Keratinocyte (primary cell): ENCODE results near the gene HPS4. TPM values are rescaled to one million over a fixed set of nuclear protein-coding genes. Genes with fewer than 3 reads are reported as not detected.

ENCODE experiments used
- DNase-seq: peaks from one replicate; pipeline ENCODE4 v3.0.0-alpha.2; 2011; ENCODE audit warnings: low read depth, missing footprints, low spot score
- FAIRE-seq: peaks from 2 replicates; lab custom pipeline; 2011; peaks lifted over from hg19 to GRCh38; lab: Jason Lieb, UNC
- H2AFZ ChIP-seq: 2 replicates; pipeline ENCODE4 v1.6.0; 2012; ENCODE audit warnings: low read length, control low read depth, inconsistent platforms; ENCODE audit not compliant: control insufficient read depth
- H3K27ac ChIP-seq: 2 replicates; pipeline ENCODE4 v1.5.1; 2011; ENCODE audit warnings: low read length; ENCODE audit not compliant: control insufficient read depth, insufficient read depth
- H3K27me3 ChIP-seq: 3 replicates; pipeline ENCODE4 v1.6.0; 2011; ENCODE audit warnings: low read length; ENCODE audit not compliant: control insufficient read depth, insufficient read depth; ENCODE audit errors: extremely low read depth
- H3K36me3 ChIP-seq, 2 experiments: 2 replicates in 1 of 2; 3 replicates in 1 of 2; pipeline ENCODE4 v1.5.1; 2011; ENCODE audit warnings: low read length in 2 of 2, mild to moderate bottlenecking in 1 of 2; ENCODE audit not compliant: control insufficient read depth in 2 of 2, insufficient read depth in 2 of 2; ENCODE audit errors: extremely low read depth in 1 of 2
- H3K4me1 ChIP-seq: 3 replicates; pipeline ENCODE4 v1.5.1; 2011; ENCODE audit warnings: low read length; ENCODE audit not compliant: control insufficient read depth, insufficient read depth; ENCODE audit errors: extremely low read depth
- H3K4me2 ChIP-seq: 3 replicates; pipeline ENCODE4 v1.6.0; 2011; ENCODE audit warnings: low read depth, low read length; ENCODE audit not compliant: control insufficient read depth, insufficient read depth; ENCODE audit errors: extremely low read depth
- H3K4me3 ChIP-seq, 3 experiments: fragments of 200-600 bp in 1 of 3; sonication (generic) in 1 of 3; 2 replicates in 2 of 3; 3 replicates in 1 of 3; pipeline ENCODE4 v1.5.1; 2011 to 2016; ENCODE audit warnings: low read length in 3 of 3, mild to moderate bottlenecking in 3 of 3, control low read depth in 2 of 3, inconsistent platforms in 1 of 3, low read depth in 1 of 3, mixed read lengths in 1 of 3, mixed run types in 1 of 3, moderate library complexity in 1 of 3; ENCODE audit not compliant: control insufficient read depth in 2 of 3, insufficient read depth in 2 of 3; ENCODE audit errors: extremely low read depth in 1 of 3
- H3K79me2 ChIP-seq: 2 replicates; pipeline ENCODE4 v1.6.0; 2012; ENCODE audit warnings: low read length; ENCODE audit not compliant: control insufficient read depth, insufficient read depth
- H3K9ac ChIP-seq: 3 replicates; pipeline ENCODE4 v1.6.0; 2011; ENCODE audit warnings: low read length; ENCODE audit not compliant: control insufficient read depth, insufficient read depth; ENCODE audit errors: extremely low read depth
- H3K9me1 ChIP-seq: 3 replicates; pipeline ENCODE4 v1.6.0; 2011; ENCODE audit warnings: low read length; ENCODE audit not compliant: control insufficient read depth, insufficient read depth; ENCODE audit errors: extremely low read depth
- H3K9me3 ChIP-seq: 2 replicates; pipeline ENCODE4 v1.5.1; 2012; ENCODE audit warnings: low read depth, low read length; ENCODE audit not compliant: control insufficient read depth
- H4K20me1 ChIP-seq: 3 replicates; pipeline ENCODE4 v1.6.0; 2011; ENCODE audit warnings: low read length; ENCODE audit not compliant: control insufficient read depth, insufficient read depth; ENCODE audit errors: extremely low read depth
- CTCF ChIP-seq, 3 experiments: IDR thresholded peaks in 1 of 3; conservative IDR thresholded peaks in 1 of 3; optimal IDR thresholded peaks in 1 of 3; 2 replicates in 2 of 3; 3 replicates in 1 of 3; pipeline versions ENCODE3 to v1.5.1; 2011; ENCODE audit warnings: low read length in 3 of 3, mild to moderate bottlenecking in 3 of 3, moderate library complexity in 2 of 3, control low read depth in 1 of 3, inconsistent platforms in 1 of 3; ENCODE audit not compliant: insufficient read depth in 2 of 3; ENCODE audit errors: extremely low read depth in 1 of 3
- EZH2 ChIP-seq: IDR thresholded peaks from one replicate; pipeline ENCODE4 v1.6.1; 2012; ENCODE audit warnings: inconsistent platforms, mild to moderate bottlenecking, low read length, moderate library complexity
- dilution Hi-C: fragments of 300-500 bp; cut with MboI; formaldehyde crosslinking; loops from one replicate; pipeline ENCODE4 v1.7.0; 2020; ENCODE audit warnings: low sequenced_read_pairs; ENCODE audit not compliant: extremely low pct_ligation_motif_present
- polyA plus RNA-seq, 5 experiments: library from polyadenylated mRNA; depleted of rRNA in 3 of 5; stranded (reverse) in 3 of 5; stranded (forward) in 1 of 5; unstranded in 1 of 5; fragments of >200 nt; gene quantifications; 1 replicate in 1 of 5; 2 replicates in 3 of 5; 3 replicates in 1 of 5; pipeline versions ENCODE4 v1.2.1 to v1.2.3, GENCODE V29; 2011 to 2012; ENCODE audit warnings: missing spikeins in 2 of 5, low read depth in 1 of 5, low replicate concordance in 1 of 5

The HPS4 gene
- polyA plus RNA-seq, 1 donor (not counting 4 experiments of a cell fraction or from before 2014, with no cell fraction given): 21.3 TPM

DNA sequence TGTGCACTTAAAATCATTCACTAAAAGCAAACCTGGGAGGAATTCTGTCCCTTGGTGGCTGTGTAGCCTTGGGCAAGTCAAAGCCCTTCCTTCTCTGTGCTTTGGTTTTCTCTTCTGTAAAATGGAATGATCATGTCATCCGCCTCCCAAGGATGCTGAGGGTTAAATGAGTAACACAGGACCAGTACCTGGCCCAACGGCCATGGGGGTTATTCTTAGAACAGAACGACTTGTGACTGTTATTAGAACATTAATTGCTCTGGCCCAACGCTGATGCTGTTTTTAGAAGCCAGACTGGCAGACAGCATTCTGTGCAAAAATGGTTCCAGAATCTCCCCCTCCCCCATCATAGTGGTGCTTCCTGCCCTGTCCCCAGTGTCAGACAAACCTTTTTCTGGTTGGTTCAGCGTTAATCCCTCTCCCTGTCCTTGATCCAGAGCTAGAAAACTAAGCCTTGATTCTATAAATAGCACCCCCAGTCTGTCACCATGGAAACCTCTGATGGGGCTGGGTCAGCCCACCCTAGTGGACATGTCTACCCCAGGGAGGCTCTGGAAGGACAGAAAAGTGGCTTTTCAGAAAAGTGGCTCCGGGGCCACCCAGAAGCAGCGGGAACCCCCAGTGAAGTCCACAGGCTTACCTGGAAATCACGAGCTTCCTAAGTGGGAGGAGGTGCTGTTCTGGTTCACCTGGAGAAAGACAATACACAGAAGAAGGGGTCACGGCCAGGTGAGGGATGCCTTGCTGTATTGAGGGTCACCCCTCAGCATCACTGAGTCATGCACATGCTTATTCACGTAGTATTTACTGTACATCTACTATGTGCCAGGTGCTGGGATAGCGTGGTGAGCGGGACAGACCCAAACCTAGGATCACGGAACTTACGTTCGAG lies 44.2 kb upstream of the HPS4 start:
- Histone ChIP-seq H4K20me1 (no peaks in the 10 kb centered on the region), H2AFZ (no peak overlapping the region), H3K4me1 (no peaks in the 10 kb centered on the region), H3K27me3 (no peaks in the 10 kb centered on the region), H3K4me2 (no peak overlapping the region), H3K9me3 (no peaks in the 10 kb centered on the region), H3K27ac (no peak overlapping the region), H3K4me3 (no peak overlapping the region), H3K9me1 (no peaks in the 10 kb centered on the region), H3K79me2 (no peaks in the 10 kb centered on the region), H3K36me3 (peaks cover 6 to 21% of the 10 kb centered on the region in 2 experiments), H3K9ac (no peak overlapping the region)
- dilution Hi-C loops: no loop called here
- no peak for TF ChIP-seq EZH2
- TF ChIP-seq CTCF (optimal IDR thresholded peaks at IDR 0.05 in 1 of 3, IDR thresholded peaks at IDR 0.05 in 1 of 3, conservative IDR thresholded peaks at IDR 0.05 in 1 of 3; ENCODE audit: extremely low read depth in 1 of 3, insufficient read depth in 2 of 3, low read length in 3 of 3): no peak
- DNase-seq: no peak
- FAIRE-seq: no peak

DNA sequence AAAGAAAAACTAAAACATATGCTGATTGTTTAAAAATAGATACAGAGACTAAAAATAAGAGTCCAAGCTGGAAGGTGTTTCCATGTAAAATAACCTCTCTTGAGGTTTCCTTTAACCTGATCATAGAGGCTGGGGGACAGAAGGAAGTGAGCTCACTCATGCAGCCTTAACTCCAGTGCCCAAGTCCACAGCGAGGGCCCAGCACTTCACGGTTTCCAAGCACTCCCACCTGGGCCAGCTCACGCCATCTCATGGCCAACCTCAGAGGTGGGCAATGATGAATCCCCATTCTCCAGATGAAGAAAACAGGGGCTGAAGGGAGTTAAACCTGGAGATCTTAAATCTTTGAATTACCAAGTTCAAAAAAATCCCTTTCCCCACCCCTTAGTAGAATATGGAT lies 43.6 kb upstream of the HPS4 start:
- H3K4me1 ChIP-seq: no peaks in the 10 kb centered on the region
- peaks cover 6 to 21% of the 10 kb centered on the region in 2 experiments for H3K36me3 ChIP-seq
- no peaks in the 10 kb centered on the region for H3K9me1 ChIP-seq
- H3K4me2 ChIP-seq: no peak overlapping the region
- no peak overlapping the region for H3K4me3 ChIP-seq
- no peak overlapping the region for H3K27ac ChIP-seq
- H3K9ac ChIP-seq: no peak overlapping the region
- no peaks in the 10 kb centered on the region for H3K27me3 ChIP-seq
- TF ChIP-seq CTCF (optimal IDR thresholded peaks at IDR 0.05 in 1 of 3, IDR thresholded peaks at IDR 0.05 in 1 of 3, conservative IDR thresholded peaks at IDR 0.05 in 1 of 3; ENCODE audit: extremely low read depth in 1 of 3, insufficient read depth in 2 of 3, low read length in 3 of 3): no peak
- no peak for TF ChIP-seq EZH2
- dilution Hi-C loops: no loop called here
- H2AFZ ChIP-seq: no peak overlapping the region
- H3K79me2 ChIP-seq: no peaks in the 10 kb centered on the region
- DNase-seq (no peak), FAIRE-seq (no peak)
- no peaks in the 10 kb centered on the region for H4K20me1 ChIP-seq
- H3K9me3 ChIP-seq: no peaks in the 10 kb centered on the region
